ENCODE measurements around the gene KL.

DNA sequence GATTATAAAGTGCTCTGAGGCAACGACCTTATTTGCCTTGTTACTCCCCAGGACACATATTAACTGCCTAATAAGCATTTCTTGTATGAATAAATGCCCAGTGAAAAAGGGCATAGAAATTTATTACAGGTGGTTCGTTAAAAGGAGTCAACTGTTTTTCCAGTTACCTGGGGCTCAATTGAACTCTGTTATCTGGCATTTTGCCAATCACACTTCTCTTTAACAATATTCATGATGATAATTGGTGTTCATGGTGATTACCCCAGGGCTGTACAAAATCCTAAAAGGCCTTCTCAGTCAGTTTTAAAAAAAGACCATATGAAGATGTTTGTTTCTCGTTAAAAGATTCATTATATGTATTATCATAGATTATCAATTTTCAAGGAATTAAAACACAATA is 57.1 kb downstream of the KL start:
- TF ChIP-seq, protein P1, sequence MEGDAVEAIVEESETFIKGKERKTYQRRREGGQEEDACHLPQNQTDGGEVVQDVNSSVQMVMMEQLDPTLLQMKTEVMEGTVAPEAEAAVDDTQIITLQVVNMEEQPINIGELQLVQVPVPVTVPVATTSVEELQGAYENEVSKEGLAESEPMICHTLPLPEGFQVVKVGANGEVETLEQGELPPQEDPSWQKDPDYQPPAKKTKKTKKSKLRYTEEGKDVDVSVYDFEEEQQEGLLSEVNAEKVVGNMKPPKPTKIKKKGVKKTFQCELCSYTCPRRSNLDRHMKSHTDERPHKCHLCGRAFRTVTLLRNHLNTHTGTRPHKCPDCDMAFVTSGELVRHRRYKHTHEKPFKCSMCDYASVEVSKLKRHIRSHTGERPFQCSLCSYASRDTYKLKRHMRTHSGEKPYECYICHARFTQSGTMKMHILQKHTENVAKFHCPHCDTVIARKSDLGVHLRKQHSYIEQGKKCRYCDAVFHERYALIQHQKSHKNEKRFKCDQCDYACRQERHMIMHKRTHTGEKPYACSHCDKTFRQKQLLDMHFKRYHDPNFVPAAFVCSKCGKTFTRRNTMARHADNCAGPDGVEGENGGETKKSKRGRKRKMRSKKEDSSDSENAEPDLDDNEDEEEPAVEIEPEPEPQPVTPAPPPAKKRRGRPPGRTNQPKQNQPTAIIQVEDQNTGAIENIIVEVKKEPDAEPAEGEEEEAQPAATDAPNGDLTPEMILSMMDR (IDR thresholded peaks at IDR 0.05 in 4 of 5, conservative IDR thresholded peaks at IDR 0.05 in 1 of 5) = no peak
- TF ChIP-seq POLR2A (IDR thresholded peaks at IDR 0.05) = no peak

Data from gastrocnemius medialis (tissue), 4 donors.